DND-41 (cell line): ENCODE results near the gene KRT73.

Experiments used
- CTCF ChIP-seq: IDR thresholded peaks from 2 replicates; pipeline ENCODE4 v1.5.1; 2012; ENCODE audit warnings: borderline replicate concordance, low read length, moderate library complexity, mild to moderate bottlenecking; ENCODE audit not compliant: poor library complexity, severe bottlenecking; ENCODE audit errors: extremely low read depth
- EZH2 ChIP-seq: IDR thresholded peaks from 3 replicates; pipeline ENCODE4 v1.6.1; 2012; ENCODE audit warnings: borderline replicate concordance, low read depth, mild to moderate bottlenecking, moderate library complexity, low read length, inconsistent platforms; ENCODE audit not compliant: severe bottlenecking

GRCh38 chr12:52600941-52601481 lies 17.3 kb downstream of the KRT73 start, which contains the start of gene KRT72:
- TF ChIP-seq CTCF (no peak), EZH2 (no peak)
